Vagina (tissue), 2 donors: Measurements from ENCODE around the gene TIGD4. TPM values are rescaled to one million over a fixed set of nuclear protein-coding genes. Genes with fewer than 3 reads are reported as not detected.

Source experiments
- DNase-seq, 2 donors: peaks; one replicate each; pipeline ENCODE4 v3.0.0-alpha.2; 2017; ENCODE audit errors: extremely low spot score in 2 of 2
- H3K27ac ChIP-seq: fragments of 200-600 bp; sonication (generic); one replicate; pipeline ENCODE4 v1.5.1; 2019
- H3K27me3 ChIP-seq: fragments of 200-600 bp; sonication (generic); one replicate; pipeline ENCODE4 v1.5.1; 2019
- H3K36me3 ChIP-seq, 2 donors: fragments of 200-600 bp; sonication (generic); one replicate each; pipeline ENCODE4 v1.5.1; 2017 to 2019
- H3K4me1 ChIP-seq: fragments of 200-600 bp; sonication (generic); one replicate; pipeline ENCODE4 v1.5.1; 2019
- H3K4me3 ChIP-seq, 2 donors: fragments of 200-600 bp; sonication (generic); 1 replicate in 1 of 2; 2 replicates in 1 of 2; pipeline ENCODE4 v1.5.1; 2016 to 2019
- H3K9me3 ChIP-seq: fragments of 200-600 bp; sonication (generic); one replicate; pipeline ENCODE4 v1.5.1; 2019
- CTCF ChIP-seq, 3 experiments: fragments of 450-650 bp in 2 of 3; fragments of 200-600 bp in 1 of 3; sonication (generic) in 1 of 3; IDR thresholded peaks; one replicate each; pipeline ENCODE4 v1.5.1; 2017 to 2019; ENCODE audit warnings: antibody characterized with exemption in 3 of 3, mild to moderate bottlenecking in 2 of 3, moderate library complexity in 2 of 3
- POLR2A ChIP-seq, 2 donors: fragments of 450-650 bp; IDR thresholded peaks; one replicate each; pipeline ENCODE4 v1.6.1; 2017; ENCODE audit warnings: antibody characterized with exemption in 2 of 2, mild to moderate bottlenecking in 2 of 2, moderate library complexity in 2 of 2
- POLR2AphosphoS5 ChIP-seq, 2 donors: sonication (generic); formaldehyde crosslinking; IDR thresholded peaks; one replicate each; pipeline ENCODE4 v1.9.0; 2017; ENCODE audit warnings: antibody characterized with exemption in 2 of 2, mild to moderate bottlenecking in 2 of 2, low read depth in 1 of 2; ENCODE audit not compliant: insufficient read depth in 1 of 2
- intact Hi-C: fragments of 100-400 bp; cut with DNase I; formaldehyde crosslinking; loops from one replicate; pipeline ENCODE4 v1.15.1; 2023
- total RNA-seq: library from RNA; depleted of rRNA; stranded (reverse); fragments of >200 nt; gene quantifications from one replicate; pipeline ENCODE4 v1.2.3, GENCODE V29; 2016

The TIGD4 gene
- total RNA-seq = 0.49 TPM

GRCh38 chr4:152779513-152780266, at the start of gene TIGD4, which contains the start of gene ARFIP1:
TIGD4 (minus strand) TSS chr4:152779730; CDS start chr4:152771004, 8,726 bp downstream.
ARFIP1 (plus strand) TSS chr4:152779954; CDS start chr4:152829634, 49,680 bp downstream.
- DNase-seq = peak; percentile 97 to 98
- Histone ChIP-seq H3K36me3 (no peaks in the 10 kb centered on the region), H3K4me3 (peak within 1 kb of the TSS; percentile 88 to 92), H3K27ac (peak within 1 kb of the TSS; percentile 95), H3K4me1 (peaks cover 45% of the 10 kb centered on the region), H3K9me3 (no peaks in the 10 kb centered on the region), H3K27me3 (no peaks in the 10 kb centered on the region)
- no peak for TF ChIP-seq CTCF (IDR thresholded peaks at IDR 0.05)
- peak; percentile 91 to 95 for TF ChIP-seq POLR2AphosphoS5 (IDR thresholded peaks at IDR 0.05; ENCODE audit: insufficient read depth in 1 of 2, low read depth in 1 of 2)
- TF ChIP-seq POLR2A (IDR thresholded peaks at IDR 0.05) = no peak
- intact Hi-C loops = no loop called here

DNA sequence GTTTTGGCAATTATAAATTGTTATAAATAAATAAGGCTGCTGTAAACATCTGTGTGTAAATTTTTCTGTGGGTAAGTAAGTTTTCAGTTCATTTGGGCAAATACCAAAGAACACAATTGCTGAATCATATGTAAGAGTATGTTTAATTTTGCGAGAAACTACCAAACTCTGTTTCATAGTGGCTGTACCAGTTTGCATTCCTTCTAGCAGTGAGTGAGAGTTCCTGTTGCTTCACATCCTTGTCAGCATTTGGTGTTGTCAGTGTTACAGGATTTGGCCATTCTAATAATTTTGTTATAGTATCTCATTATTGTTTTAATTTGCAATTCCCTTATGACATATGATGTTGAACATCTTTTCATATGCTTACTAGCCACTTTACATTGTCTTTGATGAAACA, 48.6 kb upstream of the TIGD4 start:
- no peak overlapping the region for H3K4me3 ChIP-seq
- no peaks in the 10 kb centered on the region for H3K27me3 ChIP-seq
- intact Hi-C loops = no loop called here
- no peaks in the 10 kb centered on the region for H3K9me3 ChIP-seq
- TF ChIP-seq CTCF (IDR thresholded peaks at IDR 0.05) = no peak
- no peak for TF ChIP-seq POLR2AphosphoS5 (IDR thresholded peaks at IDR 0.05; ENCODE audit: insufficient read depth in 1 of 2, low read depth in 1 of 2)
- TF ChIP-seq POLR2A (IDR thresholded peaks at IDR 0.05) = no peak
- no peaks in the 10 kb centered on the region for H3K36me3 ChIP-seq
- no peak for DNase-seq
- H3K27ac ChIP-seq = no peak overlapping the region
- no peaks in the 10 kb centered on the region for H3K4me1 ChIP-seq

DNA sequence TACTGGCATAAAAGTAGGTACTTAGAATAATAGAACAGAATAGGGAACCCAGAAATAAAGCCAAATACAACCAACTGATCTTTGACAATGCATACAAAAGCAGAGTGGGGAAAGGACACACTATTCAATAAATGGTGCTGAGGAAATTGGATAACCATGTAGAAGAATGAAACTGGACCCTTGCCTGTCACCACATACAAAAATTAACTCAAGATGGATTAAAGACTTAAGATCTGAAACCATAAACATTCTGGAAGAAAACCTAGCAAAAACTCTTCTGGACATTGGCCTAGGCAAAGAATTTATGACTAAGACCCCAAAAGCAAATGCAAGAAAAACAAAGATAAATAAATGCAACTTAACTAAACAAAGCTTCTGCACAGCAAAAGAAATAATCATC, 45.8 kb upstream of the TIGD4 start:
- Histone ChIP-seq H3K27ac (no peak overlapping the region), H3K4me1 (no peaks in the 10 kb centered on the region), H3K9me3 (no peaks in the 10 kb centered on the region), H3K36me3 (no peaks in the 10 kb centered on the region), H3K27me3 (no peaks in the 10 kb centered on the region), H3K4me3 (no peak overlapping the region)
- intact Hi-C loops = no loop called here
- TF ChIP-seq POLR2A (IDR thresholded peaks at IDR 0.05) = no peak
- TF ChIP-seq CTCF (IDR thresholded peaks at IDR 0.05) = no peak
- no peak for TF ChIP-seq POLR2AphosphoS5 (IDR thresholded peaks at IDR 0.05; ENCODE audit: insufficient read depth in 1 of 2, low read depth in 1 of 2)
- DNase-seq = no peak

DNA sequence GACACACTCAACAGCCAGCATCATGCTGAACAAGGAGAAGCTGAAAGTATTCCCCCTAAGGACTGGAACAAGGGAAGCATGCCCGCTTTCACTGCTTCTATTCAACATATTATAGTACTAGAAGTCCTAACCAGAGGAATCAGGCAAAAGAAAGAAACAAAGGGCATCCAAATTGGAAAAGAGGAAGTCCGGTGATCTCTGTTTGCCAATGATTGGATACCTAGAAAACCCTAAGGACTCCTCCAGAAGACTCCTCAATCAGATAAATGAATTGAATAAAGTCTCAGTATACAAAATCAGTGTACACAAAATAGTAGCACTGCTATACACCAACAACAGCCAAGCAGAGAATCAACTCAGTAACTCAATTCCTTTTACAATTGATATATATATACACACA, 45.0 kb upstream of the TIGD4 start:
- TF ChIP-seq CTCF (IDR thresholded peaks at IDR 0.05) (no peak), POLR2A (IDR thresholded peaks at IDR 0.05) (no peak), POLR2AphosphoS5 (IDR thresholded peaks at IDR 0.05; ENCODE audit: insufficient read depth in 1 of 2, low read depth in 1 of 2) (no peak)
- no peak overlapping the region for H3K27ac ChIP-seq
- DNase-seq = no peak
- H3K4me1 ChIP-seq = no peaks in the 10 kb centered on the region
- no peaks in the 10 kb centered on the region for H3K27me3 ChIP-seq
- H3K36me3 ChIP-seq = no peaks in the 10 kb centered on the region
- H3K4me3 ChIP-seq = no peak overlapping the region
- H3K9me3 ChIP-seq = no peaks in the 10 kb centered on the region
- intact Hi-C loops = no loop called here

- no peak overlapping the region for H3K4me3 ChIP-seq
- intact Hi-C loops = no loop called here
- H3K4me1 ChIP-seq = no peaks in the 10 kb centered on the region
- no peaks in the 10 kb centered on the region for H3K9me3 ChIP-seq
- no peak overlapping the region for H3K27ac ChIP-seq
- H3K27me3 ChIP-seq = no peaks in the 10 kb centered on the region
- TF ChIP-seq POLR2AphosphoS5 (IDR thresholded peaks at IDR 0.05; ENCODE audit: insufficient read depth in 1 of 2, low read depth in 1 of 2) (no peak), CTCF (IDR thresholded peaks at IDR 0.05) (no peak), POLR2A (IDR thresholded peaks at IDR 0.05) (no peak)
- no peak for DNase-seq
- no peaks in the 10 kb centered on the region for H3K36me3 ChIP-seq
These were observed 42.8 kb upstream of the TIGD4 start for GRCh38 chr4:152822323-152822722.
